ENCODE results near the gene ASL. TPM values are rescaled to one million over a fixed set of nuclear protein-coding genes. Genes with fewer than 3 reads are reported as not detected.

The ASL gene
- 58.5 and 66.6 TPM in 2 replicates for total RNA-seq

DNA sequence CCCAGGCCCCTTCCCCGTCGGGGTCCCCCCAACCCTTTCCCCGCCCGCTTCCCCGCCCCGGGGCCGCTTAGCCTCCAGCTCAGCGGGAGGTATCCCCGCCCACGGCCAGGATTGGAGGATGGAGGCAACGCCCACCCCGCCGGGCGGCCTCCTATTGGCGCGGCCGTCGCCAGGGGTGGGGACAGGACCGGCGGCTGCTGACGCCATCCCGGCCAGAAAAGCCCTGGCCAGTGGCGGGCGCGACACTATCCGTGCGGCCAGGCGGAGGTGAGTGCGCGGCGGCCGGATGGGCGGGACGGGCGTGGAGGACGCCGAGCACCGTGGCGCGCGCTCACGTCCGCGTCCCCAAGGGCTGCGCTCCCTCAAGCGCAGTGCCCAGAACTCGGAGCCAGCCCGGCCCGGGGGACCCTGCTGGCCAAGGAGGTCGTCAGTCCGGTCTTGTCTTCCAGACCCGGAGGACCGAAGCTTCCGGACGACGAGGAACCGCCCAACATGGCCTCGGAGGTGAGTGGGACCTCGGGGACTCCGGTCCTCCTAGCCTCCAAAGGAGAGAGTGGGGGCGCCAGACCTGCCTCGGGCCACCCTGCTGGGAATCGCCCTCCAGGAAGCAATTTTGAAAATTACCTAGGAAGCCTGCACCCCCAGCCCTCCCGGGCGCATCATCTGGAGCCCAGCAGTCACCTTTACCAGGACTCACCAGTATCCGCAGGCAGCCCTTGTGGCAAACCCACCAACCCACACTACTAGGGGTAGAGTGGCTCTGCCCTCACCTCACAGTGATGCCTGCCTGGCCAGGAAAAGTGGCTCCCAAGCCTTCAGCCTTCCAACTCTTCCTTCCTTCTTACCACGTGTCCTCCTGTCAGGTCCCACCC lies at the start of gene ASL:
TSS of gene ASL (plus strand) at position 230 of the 872 bp plus-strand sequence. CDS start at position 493, 263 bp downstream.

DNA sequence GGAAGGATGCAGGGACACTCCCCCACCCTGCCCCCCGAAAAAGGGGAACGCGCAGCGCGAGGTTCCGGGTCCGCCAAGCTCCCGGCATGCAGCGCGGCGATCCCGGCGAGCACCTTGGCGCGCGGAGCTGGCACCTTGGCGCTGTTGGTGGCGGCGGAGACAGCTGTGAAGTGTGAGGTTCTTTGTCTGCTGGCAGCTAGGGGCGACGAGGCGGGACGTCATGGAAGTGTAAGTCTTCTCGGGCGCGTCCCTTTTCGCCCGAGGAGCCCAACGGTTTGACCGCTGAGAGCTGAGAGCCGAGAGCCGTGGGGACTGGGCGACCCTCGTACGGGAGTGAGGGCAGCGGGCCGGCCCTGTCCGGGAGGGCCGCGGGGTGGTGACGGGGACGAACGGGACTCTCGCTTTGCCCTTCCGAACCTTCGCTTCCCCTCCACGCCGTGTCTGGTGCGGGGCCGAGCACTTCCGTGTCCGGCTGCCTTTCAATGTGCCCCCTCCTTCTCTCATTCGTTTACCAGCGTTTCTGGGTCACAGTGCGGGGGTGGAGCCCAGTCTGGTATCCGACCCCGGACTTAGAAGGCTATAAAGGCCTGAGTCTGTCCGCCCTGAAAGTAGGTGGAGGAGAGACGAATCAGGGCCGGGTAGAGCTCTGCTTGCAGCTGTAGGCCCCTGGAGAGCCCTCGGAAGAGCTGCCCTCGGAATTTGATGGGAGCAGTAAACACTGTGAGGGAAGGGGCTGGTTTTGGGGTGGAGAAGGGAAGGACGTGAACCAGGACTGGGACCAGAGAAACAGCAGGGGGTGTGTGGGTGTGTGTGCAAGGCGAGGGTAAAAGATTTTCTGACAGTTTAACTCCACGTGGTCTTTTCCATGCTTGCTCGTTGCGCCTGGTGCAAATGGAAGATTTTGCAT lies 39.4 kb downstream of the ASL start, which contains the start of gene CRCP:
TSS of gene CRCP (plus strand) at position 105 of the 907 bp plus-strand sequence. CDS start at position 221, 116 bp downstream.

Other genes with a start within 250 kb of the ASL start
- 9.8 and 14.9 TPM in 2 replicates for gene VKORC1L1, start 202.7 kb upstream of the ASL start, total RNA-seq
- gene GUSB, start 93.6 kb upstream of the ASL start, total RNA-seq = 16.1 and 25.0 TPM in 2 replicates
- 29.1 and 37.2 TPM in 2 replicates for gene CRCP, start 39.0 kb downstream of the ASL start, total RNA-seq
- 50.2 and 61.4 TPM in 2 replicates for gene TPST1, start 129.5 kb downstream of the ASL start, total RNA-seq

All from myometrial cell (primary cell).